GM21367 (cell line): Measurements from ENCODE around the gene RACK1.

Experiments used
- ATAC-seq: cut with Tn5 transposase; IDR thresholded peaks from one replicate; pipeline ENCODE4 v1.9.1; 2021; ENCODE audit not compliant: unreplicated experiment

The RACK1 gene

DNA sequence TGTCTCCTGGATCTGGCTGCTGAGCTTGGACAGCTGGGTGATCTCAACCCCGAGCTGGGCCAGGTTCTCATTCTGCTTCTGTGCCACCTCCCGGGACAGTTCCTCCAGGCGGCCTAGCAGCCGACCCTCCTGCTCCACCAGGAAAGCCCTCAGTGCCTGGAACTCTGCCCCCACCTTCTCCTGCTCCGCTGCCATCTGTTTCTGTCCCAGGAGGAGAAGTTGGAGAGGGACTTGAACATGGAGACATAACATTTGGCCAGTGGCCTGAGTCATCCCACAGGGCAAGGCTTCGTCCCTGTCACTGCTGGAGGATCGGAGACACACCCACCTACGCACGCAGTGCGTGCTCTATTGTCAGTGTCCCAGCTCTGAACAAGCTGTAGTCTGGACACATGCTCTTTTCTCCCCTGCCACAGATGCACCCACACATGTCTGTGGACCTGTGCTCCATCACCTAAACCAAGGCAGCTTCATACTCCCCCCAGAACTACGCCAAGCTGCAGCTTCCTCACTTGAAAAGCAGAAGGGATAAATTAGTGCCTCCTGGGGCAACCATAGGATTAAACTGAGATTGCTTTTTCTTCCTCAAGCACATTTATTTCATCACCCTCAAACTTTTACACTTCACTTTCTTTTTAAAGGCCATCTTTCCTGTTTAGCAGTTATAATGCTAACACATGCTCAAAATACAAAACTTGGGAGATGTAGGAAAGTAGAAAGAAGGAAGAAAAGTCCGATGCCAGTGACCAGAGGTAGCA is 43.6 kb downstream of the RACK1 start:
- no peak for ATAC-seq

DNA sequence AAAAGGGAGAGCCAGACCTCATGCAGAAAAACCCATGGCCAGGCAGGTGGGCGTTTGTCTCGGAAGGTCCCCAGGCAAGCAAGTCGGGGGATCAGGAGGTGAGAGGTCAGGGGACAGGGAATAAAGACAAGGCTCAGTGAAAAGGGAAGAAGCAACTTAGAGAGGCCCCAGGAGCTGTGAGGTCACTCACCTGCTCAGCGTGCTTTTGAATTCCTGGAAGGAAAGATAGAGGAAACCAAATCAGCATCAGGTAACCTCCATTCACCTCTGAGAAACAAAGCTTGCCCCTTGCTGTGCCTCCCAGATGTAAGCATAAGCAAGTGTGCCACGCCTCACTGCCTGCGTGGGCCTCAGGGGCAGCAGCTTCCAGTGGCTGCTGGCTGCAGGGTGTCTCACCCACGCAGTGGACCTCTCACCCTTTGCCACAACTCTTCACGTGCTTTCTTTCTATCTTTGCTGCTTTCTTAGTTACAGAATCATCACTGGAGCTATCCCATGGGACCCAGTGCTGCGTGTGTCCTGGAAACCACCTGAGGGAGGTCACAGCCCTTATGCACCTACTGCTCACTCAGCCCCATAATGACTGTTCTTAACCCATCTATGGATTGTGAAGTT is 44.7 kb downstream of the RACK1 start:
- peak; percentile 51 for ATAC-seq

DNA sequence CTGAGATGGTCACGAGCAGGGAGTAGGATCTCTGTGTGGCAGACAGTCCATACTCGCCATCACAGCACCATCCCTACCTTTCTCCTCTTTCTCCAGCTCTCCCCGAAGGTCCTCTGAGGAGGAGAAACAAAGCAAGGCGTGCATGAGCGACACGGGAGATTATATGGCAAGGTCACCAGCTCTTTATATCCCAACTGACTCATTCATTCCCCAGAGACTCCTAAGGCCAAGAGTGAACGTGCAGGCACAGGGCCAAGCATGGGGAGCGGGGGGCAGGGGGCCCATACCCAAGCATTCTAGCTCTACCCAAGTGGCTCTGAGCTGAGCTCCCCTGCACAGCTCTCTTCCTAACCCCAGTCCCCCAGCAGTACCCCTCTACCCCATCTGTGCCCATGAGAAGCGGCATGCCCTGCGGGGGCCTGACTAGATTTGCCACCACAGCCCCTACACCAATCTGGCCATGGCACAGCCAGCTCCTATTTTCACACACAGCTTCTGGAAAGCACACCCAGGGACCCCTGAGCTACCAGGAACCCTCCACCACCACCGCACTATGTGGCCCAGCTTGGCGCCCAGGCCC is 45.5 kb downstream of the RACK1 start:
- ATAC-seq: no peak

DNA sequence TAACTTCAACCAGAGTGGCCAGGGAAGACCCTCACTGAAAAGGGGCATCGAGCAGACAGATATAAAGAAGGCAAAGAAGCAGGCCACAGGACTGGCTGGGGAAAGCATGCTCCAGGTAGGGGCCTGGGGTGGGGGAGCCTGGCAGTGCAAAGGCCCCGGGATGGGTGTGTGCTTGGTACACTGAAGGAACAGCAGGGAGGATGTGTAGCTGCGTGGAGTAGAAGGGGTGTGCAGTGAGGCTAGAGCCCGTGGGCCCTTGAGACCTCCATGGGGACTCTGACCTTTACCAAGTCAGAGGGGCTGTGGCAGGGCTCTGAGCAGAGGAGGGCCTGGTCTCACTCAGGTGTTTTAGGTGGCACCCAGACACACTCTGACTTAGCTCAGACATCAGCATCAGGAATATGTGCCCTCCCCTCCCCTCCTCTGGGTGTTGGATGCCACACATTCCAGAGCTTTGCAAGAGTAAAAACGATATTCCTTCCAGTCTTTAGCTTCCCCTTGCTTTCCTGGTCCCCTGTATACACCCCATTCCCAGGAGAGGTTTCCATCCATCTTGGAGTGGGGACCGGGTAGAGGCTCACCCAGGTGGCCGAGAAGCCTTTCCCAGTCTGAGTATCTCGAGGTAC is 46.3 kb downstream of the RACK1 start:
- no peak for ATAC-seq

DNA sequence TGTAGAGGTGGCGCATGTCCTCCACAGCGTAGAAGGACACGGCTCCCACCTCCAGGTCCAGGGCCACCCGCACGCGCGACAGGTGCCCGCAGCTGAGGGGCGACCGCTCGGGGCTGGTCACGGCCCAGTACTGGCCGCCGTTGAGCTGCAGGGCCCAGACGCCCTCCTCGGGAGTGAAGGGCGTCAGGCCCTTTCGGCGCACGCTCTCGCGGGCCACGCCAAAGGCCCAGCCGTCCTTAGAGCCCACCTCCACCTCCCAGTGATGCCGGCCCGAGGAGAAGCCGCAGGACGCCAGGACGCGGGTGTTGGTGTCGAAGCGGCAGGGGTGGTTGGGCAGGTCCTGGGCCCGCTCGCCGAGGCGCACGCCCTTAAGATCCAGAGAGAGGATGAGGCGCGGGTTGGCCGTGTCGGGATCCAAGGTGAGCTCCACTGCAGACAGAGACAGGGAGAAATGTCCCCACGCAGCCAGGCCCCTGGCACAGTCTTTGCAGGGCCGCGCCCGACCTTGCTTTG is 48.4 kb downstream of the RACK1 start:
- ATAC-seq: no peak

DNA sequence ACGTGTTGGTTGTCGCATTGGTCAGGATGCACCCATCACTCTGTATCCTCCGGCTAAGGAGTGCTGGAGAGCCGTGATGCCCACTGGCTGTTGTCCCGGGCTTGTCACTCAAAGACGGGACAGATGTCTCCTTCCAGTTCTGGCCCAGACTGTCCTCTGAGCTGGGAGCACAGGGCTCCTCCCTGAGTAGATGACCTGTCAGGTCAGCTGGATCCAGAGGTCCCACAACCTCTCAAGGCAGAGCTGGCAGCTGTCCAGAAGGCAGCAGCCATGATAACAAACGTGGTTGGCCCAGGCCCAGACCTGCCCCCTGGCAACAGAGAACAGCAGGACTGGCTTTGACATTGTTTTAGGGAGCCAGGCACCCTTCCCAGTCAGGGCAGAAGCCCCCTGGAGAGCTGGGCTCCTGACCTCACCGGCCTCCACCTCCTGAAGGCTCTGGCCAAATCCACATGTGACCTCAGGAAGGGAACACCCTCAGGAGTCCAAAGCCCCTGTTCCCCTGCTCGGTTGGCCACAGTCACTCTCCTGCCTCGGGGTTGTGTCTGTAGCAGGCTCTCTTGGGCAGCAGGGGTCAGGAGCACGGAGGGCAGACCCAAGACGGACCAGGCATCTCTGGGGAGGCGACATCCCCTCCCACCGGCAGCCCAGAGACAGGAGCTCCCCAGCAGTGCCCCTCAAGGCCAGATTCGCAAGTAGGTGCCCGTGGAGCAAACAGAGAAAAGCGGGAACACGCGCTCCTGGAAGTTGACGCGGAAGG is 49.0 kb downstream of the RACK1 start:
- no peak for ATAC-seq

DNA sequence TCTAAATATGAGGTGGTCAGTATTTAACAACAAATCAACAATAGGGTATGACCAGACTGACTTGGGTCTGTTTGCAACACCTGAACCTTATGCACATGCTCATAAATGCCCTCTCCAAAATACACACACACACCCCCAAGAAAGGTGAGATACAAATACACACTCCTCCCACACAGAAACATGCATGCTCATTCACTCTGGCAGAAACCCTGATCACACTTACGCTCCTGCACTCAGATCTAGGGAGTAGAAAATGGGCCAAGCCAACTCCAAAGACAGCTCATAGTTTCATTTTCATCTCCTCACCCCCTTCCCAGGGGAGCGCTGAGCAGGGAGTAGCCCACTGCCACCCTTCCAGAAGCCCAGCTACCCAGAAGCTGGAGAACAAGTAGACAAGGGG is 50.0 kb downstream of the RACK1 start:
- ATAC-seq: no peak

DNA sequence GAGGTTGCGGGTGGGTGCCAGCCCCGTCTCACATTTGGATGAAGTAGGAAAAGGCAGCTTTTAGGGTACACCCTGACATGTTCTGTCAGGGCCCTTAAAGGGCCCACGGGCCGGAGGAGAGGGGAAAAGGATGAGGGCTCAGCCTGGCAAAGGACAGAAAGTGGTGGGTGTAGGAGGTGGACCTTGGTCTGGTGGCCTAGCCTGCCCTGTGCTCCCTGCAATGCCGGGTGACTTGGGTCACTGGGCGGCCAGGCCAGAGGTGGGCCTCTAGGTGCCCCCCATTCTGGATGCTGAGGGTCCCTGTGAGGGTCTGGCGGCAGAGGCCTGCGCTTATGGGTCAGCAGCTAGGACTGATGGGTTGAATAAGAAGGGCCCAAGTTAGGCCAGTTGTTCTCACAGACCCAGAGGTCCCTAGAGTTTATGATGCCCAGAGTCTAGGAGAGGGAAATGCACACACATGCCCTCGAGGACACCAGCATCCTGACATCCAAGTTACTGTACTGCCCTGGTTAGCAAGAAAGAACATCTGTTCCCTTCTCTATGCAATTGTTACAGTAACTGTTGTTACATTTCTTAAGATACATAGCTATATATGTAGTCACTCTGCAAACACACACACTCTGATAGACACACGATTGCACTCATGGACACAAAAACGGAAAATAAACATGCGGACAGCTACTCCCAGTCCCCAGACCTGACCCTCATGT is 51.2 kb downstream of the RACK1 start:
- no peak for ATAC-seq

DNA sequence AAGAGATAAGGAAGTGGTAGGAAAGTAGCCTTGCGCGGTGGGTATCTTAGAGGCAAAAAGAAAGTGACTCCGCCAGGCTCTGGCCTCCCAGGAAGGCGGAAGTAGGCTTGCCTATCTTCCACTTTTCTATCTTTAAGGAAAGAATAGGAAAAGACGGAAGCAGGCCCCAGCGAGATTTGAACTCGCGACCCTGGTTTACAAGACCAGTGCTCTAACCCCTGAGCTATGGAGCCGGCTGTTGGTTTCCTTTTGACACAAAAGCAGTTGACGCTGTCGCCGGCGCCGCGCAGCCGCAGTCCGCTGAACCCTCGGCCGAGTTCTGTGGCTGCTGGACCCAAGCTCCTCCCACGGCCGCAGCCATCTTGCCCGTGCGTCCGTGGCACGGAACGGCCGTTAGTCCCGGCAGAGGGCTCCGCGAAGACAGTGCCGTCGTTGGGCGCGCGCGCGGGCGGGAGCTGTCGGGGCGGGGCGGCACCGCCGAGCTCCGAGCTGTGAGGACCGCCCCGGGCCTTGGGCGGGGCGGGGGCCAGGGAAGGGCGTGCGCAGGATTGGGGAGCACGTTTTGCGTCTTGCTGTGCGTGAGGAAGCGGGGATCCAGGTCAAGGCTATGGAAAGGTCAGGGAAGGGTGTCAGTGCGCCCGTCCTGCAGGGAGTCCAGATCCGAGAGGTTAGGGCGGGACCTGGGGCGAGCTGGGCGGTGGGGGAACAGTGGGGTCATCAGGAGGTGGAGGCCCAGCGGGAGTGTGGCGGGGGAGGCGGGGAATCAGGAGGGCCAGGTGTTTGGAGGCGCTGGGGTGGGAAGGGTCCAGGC is 52.0 kb downstream of the RACK1 start:
- ATAC-seq: peak; percentile 56

DNA sequence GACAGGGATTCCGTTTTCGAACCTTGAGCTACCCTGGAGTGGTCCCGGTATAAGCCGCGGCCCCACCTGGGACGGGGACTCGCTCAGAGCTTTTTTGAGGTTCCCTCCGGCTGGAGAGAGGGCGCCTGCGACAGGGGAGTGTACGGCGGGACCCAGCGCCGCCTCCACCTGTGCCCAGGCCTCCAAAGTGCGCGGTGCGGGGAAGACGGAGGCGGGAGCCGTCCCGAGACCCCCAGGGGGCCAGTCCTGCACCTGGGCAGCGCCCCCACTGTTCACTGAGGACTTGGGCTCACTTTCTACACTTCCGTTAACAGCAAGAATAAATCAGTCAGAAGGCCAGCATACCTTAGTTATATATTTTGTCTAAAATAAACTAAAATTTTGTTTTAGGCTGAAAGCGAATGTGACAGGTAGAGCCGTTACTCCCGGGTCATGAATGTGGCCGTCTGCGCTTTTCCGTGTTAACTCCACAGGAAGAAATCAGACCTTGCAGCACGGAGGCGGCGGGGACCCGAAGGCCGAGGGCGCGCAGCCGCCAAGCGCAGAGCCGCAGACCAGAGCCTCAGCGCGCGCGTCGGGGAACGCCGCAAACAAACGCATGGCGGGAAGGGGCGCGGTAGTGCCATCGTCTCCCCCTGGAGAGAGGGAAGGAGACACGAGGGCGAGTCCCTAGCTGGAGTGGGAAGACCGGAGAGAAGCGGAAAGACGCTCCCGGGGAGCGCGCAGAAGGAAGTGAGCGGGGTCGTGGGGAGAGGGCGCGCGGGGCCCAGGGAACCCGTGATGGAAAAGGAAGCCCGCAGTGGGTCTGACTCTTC is 52.8 kb downstream of the RACK1 start:
- no peak for ATAC-seq

DNA sequence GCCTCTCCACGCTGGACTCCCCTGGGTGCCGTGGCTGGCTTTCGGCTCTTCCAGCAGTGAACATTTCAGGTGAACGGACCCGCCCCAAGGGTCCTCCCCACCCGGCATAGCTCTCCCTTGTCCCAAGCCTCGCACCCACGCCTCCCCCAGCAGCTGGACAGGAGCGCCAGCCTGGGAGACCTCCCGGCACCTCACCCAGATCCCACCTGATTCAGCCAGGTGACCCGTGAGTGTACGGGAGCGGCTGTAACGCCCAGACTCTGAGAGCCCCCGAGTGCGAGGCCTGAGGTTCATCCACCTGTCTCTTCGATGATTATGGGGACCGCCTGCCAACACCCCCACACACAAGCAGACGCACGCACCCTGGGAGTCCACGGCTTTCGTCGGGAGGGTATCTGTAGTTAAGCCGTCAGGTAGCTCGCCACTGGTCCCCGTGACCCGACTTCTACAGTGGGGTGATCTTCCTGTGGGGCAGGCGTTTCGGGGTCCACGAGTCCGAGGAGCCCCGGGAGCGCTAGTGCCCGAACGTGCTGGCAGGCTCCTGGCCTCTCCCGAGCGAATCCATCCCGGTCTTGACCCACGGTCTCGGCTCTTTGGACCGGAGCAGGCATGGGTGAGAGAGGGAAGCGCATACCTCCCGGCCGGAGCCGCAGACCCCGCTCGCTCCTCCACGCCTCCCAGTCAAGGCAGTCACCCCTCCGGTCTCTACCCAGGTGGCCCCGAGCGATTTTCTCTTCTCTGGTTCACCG is 53.6 kb downstream of the RACK1 start:
- ATAC-seq: no peak

DNA sequence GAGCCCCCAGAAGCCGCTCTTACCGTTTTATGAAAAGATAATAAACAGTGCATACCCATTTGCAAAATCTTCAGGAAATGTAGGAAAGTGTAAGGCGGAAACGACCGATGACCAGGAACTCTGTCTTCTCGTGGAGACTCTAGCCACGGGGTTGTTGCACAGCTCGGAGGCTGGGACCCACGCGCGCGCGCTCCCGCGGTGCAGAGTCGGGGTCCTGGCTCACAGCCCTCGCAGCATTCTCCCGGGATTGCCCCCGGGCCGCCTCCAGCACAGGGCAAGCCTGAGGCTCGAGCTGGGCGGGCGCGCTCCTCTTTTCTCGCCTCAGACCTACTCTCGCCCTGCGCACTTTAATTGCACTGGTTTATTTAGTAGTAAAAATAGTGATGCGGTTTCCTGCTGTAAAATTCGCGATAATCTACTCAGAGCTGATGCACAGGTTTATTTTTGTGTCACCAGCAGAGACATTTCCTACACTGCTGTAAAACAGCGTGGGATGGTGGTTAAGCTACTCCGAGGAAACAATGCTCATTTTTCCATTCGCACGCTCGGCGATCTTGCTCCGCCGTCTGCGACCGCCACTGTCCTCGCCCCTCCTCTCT is 54.2 kb downstream of the RACK1 start:
- no peak for ATAC-seq

DNA sequence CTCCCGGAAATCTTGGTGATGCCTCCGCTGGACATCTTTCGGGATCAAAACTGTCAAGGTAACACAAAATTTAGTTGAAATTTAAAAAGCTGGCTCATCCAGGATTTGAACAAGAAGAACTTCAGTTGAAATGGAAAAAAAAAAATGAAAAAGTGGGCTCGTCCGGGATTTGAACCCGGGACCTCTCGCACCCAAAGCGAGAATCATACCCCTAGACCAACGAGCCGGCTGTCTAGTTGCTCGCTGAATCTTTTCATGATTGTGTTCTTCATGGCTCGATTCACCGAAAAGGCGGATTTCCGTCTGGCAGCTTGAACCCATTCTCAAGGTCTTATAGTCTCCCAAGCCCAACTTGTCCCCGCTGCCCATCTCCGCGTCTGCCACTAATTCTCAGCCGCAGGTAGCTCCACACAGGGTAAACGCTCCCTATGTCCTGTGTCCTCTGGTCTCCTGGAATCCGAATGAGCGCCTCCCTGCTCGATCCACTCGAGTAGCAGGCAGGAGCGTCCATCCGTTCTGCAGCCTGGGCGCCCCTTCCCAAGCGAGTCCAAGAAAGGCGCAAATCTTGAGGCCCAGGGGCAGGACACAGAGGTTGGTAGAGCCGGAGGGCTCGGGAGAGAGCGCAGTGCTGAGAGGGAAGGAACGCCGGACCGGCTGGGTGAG is 54.9 kb downstream of the RACK1 start:
- ATAC-seq: no peak

DNA sequence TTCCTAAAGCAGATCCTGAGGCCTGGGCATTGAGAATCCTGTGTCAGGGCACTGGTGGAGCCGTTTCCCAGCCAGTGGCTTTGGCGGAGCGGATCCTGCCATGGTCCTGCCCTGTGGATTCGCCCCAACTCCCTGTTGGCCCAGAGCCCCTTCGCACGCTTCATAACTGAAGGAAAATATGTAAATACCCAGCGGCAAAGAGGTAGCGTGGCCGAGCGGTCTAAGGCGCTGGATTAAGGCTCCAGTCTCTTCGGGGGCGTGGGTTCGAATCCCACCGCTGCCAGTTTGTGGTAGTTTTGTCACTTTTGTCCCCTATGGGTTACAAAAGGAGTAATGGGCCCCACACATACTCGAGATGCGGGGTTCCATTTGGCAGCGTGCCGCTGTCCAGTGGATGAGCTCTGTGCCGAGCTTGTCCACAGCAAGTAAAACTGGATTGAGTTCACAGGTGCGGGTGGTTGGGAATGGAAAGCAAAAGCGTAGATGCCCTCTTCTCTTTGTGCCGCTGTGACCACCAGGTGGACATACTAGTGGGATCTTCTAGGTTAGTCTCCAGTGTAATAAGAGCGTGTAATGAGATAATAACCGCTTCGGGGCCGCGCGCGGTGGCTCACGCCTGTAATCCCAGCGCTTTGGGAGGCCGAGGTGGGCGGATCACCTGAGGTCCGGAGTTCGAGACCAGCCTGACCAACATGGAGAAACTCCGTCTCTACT is 56.0 kb downstream of the RACK1 start:
- no peak for ATAC-seq

DNA sequence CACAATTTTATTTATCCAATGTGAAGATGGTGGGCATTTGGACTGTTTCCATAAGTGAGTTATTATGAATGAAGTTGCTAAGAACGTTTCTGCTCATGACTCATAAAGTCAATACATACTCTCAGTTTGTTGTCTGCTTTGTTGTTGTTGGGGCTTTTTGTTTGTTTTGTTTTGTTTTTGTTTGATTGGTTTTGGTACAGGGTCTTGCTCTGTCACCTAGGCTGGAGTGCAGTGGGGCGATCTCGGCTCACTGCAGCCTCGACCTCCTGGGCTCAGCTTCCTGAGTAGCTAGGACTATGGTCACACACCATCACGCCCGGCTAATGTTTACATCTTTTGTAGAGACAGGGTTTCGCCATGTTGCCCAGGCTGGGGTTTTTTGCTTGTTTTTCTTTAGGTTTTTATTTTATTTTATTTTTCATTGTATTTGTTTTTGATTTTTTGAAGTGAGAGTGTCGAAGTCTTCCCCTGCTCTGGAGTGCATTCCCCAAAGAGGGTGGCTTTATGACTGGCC is 56.7 kb downstream of the RACK1 start:
- no peak for ATAC-seq
